WTC11 (cell line): Measurements from ENCODE around the gene GRK7. TPM values are rescaled to one million over a fixed set of nuclear protein-coding genes. Genes with fewer than 3 reads are reported as not detected.
"Not testable (repeated sequence)": the region's sequence is repeated elsewhere in the genome, so short reads cannot be mapped to it uniquely, and the experiment has no call there.

ENCODE experiments used
- ATAC-seq: fragments of 200-7000 bp; cut with Tn5 transposase; 2 replicates; pipeline ENCODE4 v1.10.0; 2021; ENCODE audit warnings: mild to moderate bottlenecking, moderate library complexity
- CTCF ChIA-PET: fragments of 300-600 bp; sonication (Branson Sonifier 250); formaldehyde crosslinking; loops from one replicate; lab custom pipeline; 2021; ENCODE audit warnings: antibody characterized with exemption; lab: Charles Lee
- POLR2A ChIA-PET: fragments of 350-600 bp; sonication (Branson Sonifier 250); formaldehyde crosslinking; loops from one replicate; lab custom pipeline; 2021; ENCODE audit warnings: antibody characterized with exemption; lab: Charles Lee
- DNase-seq: peaks from one replicate; pipeline ENCODE4 v3.0.0; 2021; ENCODE audit warnings: low spot score
- H3K27ac Mint-ChIP-seq: 2 replicates; pipeline ENCODE4 v1.8.0; 2021; ENCODE audit warnings: mixed read lengths
- H3K27me3 Mint-ChIP-seq: 2 replicates; pipeline ENCODE4 v1.8.0; 2021; ENCODE audit warnings: low read depth, mild to moderate bottlenecking, moderate library complexity, mixed read lengths
- H3K36me3 Mint-ChIP-seq: 2 replicates; pipeline ENCODE4 v1.8.0; 2021; ENCODE audit warnings: mixed read lengths
- H3K4me1 Mint-ChIP-seq: 2 replicates; pipeline ENCODE4 v1.8.0; 2022; ENCODE audit warnings: mixed read lengths
- H3K4me3 Mint-ChIP-seq: 2 replicates; pipeline ENCODE4 v1.8.0; 2021; ENCODE audit warnings: mild to moderate bottlenecking, moderate library complexity, mixed read lengths
- H3K9me3 Mint-ChIP-seq: 2 replicates; pipeline ENCODE4 v1.8.0; 2021; ENCODE audit warnings: mixed read lengths
- CREB1 ChIP-seq: sonication (generic); formaldehyde crosslinking; IDR thresholded peaks from 2 replicates; pipeline ENCODE4 v1.8.0; 2023; ENCODE audit warnings: mild to moderate bottlenecking, missing genetic modification reagents
- ETV6 ChIP-seq: sonication (generic); formaldehyde crosslinking; IDR thresholded peaks from 2 replicates; pipeline ENCODE4 v1.8.1; 2022; ENCODE audit warnings: mild to moderate bottlenecking, missing genetic modification reagents
- FOXJ3 ChIP-seq: sonication (generic); formaldehyde crosslinking; IDR thresholded peaks from 2 replicates; pipeline ENCODE4 v1.9.0; 2021; ENCODE audit warnings: missing genetic modification reagents, mild to moderate bottlenecking, borderline replicate concordance
- FOXP1 ChIP-seq: sonication (generic); formaldehyde crosslinking; IDR thresholded peaks from 2 replicates; pipeline ENCODE4 v1.8.0; 2022; ENCODE audit warnings: missing genetic modification reagents, mild to moderate bottlenecking, moderate library complexity, borderline replicate concordance
- GTF2I ChIP-seq: fragments of 250-450 bp; sonication (Bioruptor Pico); conservative IDR thresholded peaks from 2 replicates; pipeline ENCODE4 v1.4.0; 2021; ENCODE audit warnings: mild to moderate bottlenecking
- HMGA2 ChIP-seq: fragments of 250-450 bp; sonication (Bioruptor Pico); IDR thresholded peaks from 2 replicates; pipeline ENCODE4 v1.4.0; 2021; ENCODE audit warnings: mild to moderate bottlenecking, moderate library complexity
- KAT7 ChIP-seq: sonication (generic); formaldehyde crosslinking; IDR thresholded peaks from 2 replicates; pipeline ENCODE4 v1.8.1; 2023; ENCODE audit warnings: missing genetic modification reagents, mild to moderate bottlenecking, borderline replicate concordance
- TEAD1 ChIP-seq: sonication (generic); formaldehyde crosslinking; IDR thresholded peaks from 2 replicates; pipeline ENCODE4 v1.8.0; 2022; ENCODE audit warnings: mild to moderate bottlenecking, missing genetic modification reagents
- ZNF138 ChIP-seq: sonication (generic); formaldehyde crosslinking; conservative IDR thresholded peaks from 2 replicates; pipeline ENCODE4 v1.8.1; 2022; ENCODE audit warnings: mild to moderate bottlenecking, moderate library complexity, missing genetic modification reagents
- ZNF263 ChIP-seq: sonication (generic); formaldehyde crosslinking; IDR thresholded peaks from 2 replicates; pipeline ENCODE4 v1.8.1; 2022; ENCODE audit warnings: low read depth, mild to moderate bottlenecking, moderate library complexity, missing genetic modification reagents
- ZNF416 ChIP-seq: fragments of 250-450 bp; sonication (Bioruptor Pico); IDR thresholded peaks from 2 replicates; pipeline ENCODE4 v1.9.0; 2021; ENCODE audit warnings: mild to moderate bottlenecking, inconsistent platforms
- total RNA-seq: library from RNA; stranded (reverse); gene quantifications from 3 replicates; pipeline ENCODE4 v1.2.3, GENCODE V29; 2021
- TF ChIP-seq, protein P1 (sequence below): sonication (generic); formaldehyde crosslinking; IDR thresholded peaks from 2 replicates; pipeline ENCODE4 v1.8.0; 2022; ENCODE audit warnings: missing genetic modification reagents
- TF ChIP-seq, protein P2 (sequence below): sonication (generic); formaldehyde crosslinking; IDR thresholded peaks from 2 replicates; pipeline ENCODE4 v1.8.1; 2022; ENCODE audit warnings: missing genetic modification reagents, borderline replicate concordance
- TF ChIP-seq, protein P3 (sequence below): sonication (generic); formaldehyde crosslinking; IDR thresholded peaks from 2 replicates; pipeline ENCODE4 v1.8.0; 2022; ENCODE audit warnings: mild to moderate bottlenecking, missing genetic modification reagents
- TF ChIP-seq, protein P4 (sequence below): fragments of 250-450 bp; sonication (Bioruptor Pico); IDR thresholded peaks from 2 replicates; pipeline ENCODE4 v1.9.0; 2021; ENCODE audit warnings: moderate library complexity, mild to moderate bottlenecking, inconsistent platforms, borderline replicate concordance
- TF ChIP-seq, protein P5 (sequence below): sonication (generic); formaldehyde crosslinking; IDR thresholded peaks from 2 replicates; pipeline ENCODE4 v1.8.1; 2023; ENCODE audit warnings: mild to moderate bottlenecking, missing genetic modification reagents, moderate library complexity

GRK7 gene
- total RNA-seq, 1 experiment from 2014 or later, result not detected

DNA sequence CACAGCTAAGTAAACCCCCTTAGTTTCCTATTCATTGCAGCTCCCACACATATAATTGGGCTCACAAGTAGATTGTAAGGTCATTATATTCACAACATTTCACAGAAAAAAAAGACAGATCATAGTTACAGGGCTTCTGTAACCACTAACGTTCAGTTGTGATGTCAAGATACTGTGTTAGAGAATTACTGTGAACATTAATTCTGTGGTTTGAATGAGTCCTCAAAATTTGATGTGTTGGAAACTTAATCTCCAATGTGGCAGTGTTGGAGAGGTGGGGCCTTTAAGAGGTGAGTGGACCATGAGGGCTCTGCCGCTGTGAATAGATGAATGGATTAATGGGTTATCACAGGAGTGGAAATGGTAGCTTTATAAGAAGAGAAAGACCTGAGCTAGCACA is 21.3 kb downstream of the GRK7 start (continued):
- TF ChIP-seq TEAD1, result no peak
- TF ChIP-seq, protein P1, sequence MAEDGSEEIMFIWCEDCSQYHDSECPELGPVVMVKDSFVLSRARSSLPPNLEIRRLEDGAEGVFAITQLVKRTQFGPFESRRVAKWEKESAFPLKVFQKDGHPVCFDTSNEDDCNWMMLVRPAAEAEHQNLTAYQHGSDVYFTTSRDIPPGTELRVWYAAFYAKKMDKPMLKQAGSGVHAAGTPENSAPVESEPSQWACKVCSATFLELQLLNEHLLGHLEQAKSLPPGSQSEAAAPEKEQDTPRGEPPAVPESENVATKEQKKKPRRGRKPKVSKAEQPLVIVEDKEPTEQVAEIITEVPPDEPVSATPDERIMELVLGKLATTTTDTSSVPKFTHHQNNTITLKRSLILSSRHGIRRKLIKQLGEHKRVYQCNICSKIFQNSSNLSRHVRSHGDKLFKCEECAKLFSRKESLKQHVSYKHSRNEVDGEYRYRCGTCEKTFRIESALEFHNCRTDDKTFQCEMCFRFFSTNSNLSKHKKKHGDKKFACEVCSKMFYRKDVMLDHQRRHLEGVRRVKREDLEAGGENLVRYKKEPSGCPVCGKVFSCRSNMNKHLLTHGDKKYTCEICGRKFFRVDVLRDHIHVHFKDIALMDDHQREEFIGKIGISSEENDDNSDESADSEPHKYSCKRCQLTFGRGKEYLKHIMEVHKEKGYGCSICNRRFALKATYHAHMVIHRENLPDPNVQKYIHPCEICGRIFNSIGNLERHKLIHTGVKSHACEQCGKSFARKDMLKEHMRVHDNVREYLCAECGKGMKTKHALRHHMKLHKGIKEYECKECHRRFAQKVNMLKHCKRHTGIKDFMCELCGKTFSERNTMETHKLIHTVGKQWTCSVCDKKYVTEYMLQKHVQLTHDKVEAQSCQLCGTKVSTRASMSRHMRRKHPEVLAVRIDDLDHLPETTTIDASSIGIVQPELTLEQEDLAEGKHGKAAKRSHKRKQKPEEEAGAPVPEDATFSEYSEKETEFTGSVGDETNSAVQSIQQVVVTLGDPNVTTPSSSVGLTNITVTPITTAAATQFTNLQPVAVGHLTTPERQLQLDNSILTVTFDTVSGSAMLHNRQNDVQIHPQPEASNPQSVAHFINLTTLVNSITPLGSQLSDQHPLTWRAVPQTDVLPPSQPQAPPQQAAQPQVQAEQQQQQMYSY, result no peak
- TF ChIP-seq, protein P2, sequence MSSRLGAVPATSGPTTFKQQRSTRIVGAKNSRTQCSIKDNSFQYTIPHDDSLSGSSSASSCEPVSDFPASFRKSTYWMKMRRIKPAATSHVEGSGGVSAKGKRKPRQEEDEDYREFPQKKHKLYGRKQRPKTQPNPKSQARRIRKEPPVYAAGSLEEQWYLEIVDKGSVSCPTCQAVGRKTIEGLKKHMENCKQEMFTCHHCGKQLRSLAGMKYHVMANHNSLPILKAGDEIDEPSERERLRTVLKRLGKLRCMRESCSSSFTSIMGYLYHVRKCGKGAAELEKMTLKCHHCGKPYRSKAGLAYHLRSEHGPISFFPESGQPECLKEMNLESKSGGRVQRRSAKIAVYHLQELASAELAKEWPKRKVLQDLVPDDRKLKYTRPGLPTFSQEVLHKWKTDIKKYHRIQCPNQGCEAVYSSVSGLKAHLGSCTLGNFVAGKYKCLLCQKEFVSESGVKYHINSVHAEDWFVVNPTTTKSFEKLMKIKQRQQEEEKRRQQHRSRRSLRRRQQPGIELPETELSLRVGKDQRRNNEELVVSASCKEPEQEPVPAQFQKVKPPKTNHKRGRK, result no peak
- TF ChIP-seq, all 79 proteins: peak for 0

DNA sequence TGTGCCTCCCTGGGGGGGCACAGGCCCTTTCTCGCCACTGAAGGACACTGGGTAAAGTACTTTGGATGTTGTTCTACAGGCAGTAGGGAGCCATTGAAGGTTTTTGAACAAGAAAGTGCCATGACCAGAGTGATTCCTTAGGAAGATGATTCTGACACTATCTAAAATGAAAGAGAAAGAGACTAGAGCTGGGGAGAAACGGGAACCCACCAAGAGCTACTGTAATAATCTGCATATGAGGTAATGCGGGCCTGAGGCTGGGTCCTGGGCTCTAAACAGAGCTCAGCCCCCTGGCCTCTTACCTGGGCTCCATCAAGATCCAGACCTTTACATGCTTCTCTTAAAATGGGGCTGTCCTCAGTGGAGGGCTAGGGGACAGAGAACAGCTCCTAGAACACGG is 24.9 kb downstream of the GRK7 start:
- Mint-ChIP-seq H3K27me3 (no peaks in the 10 kb centered on the region), H3K27ac (no peak overlapping the region), H3K36me3 (no peaks in the 10 kb centered on the region), H3K9me3 (peaks cover 5% of the 10 kb centered on the region), H3K4me3 (no peak overlapping the region), H3K4me1 (no peaks in the 10 kb centered on the region)
- TF ChIP-seq FOXJ3 (CRISPR knock-in tag) (no peak), HMGA2 (CRISPR knock-in tag) (no peak), CREB1 (CRISPR knock-in tag) (no peak), ZNF416 (CRISPR knock-in tag) (no peak), KAT7 (CRISPR knock-in tag) (no peak), ETV6 (no peak), FOXP1 (CRISPR knock-in tag) (no peak), GTF2I (CRISPR knock-in tag) (no peak), ZNF263 (CRISPR knock-in tag) (no peak)
- TF ChIP-seq, protein P3, sequence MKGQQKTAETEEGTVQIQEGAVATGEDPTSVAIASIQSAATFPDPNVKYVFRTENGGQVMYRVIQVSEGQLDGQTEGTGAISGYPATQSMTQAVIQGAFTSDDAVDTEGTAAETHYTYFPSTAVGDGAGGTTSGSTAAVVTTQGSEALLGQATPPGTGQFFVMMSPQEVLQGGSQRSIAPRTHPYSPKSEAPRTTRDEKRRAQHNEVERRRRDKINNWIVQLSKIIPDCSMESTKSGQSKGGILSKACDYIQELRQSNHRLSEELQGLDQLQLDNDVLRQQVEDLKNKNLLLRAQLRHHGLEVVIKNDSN (CRISPR knock-in tag), result no peak
- TF ChIP-seq, protein P4, sequence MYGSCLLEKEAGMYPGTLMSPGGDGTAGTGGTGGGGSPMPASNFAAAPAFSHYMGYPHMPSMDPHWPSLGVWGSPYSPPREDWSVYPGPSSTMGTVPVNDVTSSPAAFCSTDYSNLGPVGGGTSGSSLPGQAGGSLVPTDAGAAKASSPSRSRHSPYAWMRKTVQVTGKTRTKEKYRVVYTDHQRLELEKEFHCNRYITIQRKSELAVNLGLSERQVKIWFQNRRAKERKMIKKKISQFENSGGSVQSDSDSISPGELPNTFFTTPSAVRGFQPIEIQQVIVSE (CRISPR knock-in tag), result no peak
- ATAC-seq, result no peak
- CTCF ChIA-PET, result interaction anchor here (0.6 to 2.1 kb wide), 3 partner anchors 46 to 125 kb away, joined by 3 to 5 read pairs (median 3); no protein-coding TSS in a partner anchor
- no peak for DNase-seq
- POLR2A ChIA-PET, result no interaction called here

DNA sequence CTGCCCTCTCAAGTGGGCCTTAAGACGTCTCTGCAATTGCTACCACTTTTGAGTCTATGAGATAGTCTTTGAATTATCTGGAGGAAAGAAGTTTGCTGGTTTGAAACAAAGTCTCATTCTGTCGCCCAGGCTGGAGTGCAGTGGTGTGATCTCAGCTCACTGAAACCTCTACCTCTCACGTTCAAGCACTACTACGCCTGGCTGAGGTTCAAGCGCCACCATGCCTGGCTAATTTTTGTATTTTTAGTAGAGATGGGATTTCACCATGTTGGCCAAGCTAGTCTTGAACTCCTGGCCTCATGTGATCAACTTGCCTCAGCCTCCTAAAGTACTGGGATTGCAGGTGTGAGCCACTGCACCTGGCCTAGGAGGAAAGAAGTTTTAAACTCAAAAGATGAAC is 25.5 kb downstream of the GRK7 start:
- H3K27ac Mint-ChIP-seq, H3K27me3 Mint-ChIP-seq, DNase-seq, H3K9me3 Mint-ChIP-seq, H3K4me1 Mint-ChIP-seq, H3K36me3 Mint-ChIP-seq, POLR2A ChIA-PET, ATAC-seq, H3K4me3 Mint-ChIP-seq: not testable (repeated sequence)
- CTCF ChIA-PET, result interaction anchor here (0.9 to 2.1 kb wide), 3 partner anchors 30 to 124 kb away, joined by 3 to 5 read pairs (median 4); no protein-coding TSS in a partner anchor

DNA sequence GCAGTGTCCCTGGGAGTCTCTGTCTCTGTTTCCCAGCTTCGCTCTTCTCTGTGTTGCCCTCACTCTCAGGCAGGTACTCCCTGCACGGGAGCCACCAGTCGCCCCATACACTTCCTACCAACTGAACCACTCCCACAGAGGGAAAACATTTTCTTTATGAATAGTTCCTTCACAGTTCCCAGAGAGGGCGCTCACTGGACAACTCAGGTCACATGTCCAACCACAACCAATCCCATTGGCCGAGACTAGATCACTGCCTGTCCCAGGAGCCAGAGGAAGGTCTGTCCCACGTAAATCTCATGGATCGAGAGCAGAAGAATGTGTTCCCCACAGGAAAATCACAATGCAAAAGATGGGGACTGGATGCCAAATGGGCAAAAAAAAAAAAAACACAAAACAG is 26.1 kb downstream of the GRK7 start:
- peak; percentile 84 for ATAC-seq
- H3K27ac Mint-ChIP-seq, result no peak overlapping the region

More for the DNA sequence above, 26.1 kb downstream of the GRK7 start:
- H3K4me3 Mint-ChIP-seq, result no peak overlapping the region
- H3K4me1 Mint-ChIP-seq, result no peaks in the 10 kb centered on the region
- CTCF ChIA-PET, result interaction anchor here (1.4 kb wide), 1 partner anchor 29 kb away, joined by 4 read pairs; no protein-coding TSS in a partner anchor
- DNase-seq, result peak; percentile 22
- no peaks in the 10 kb centered on the region for H3K36me3 Mint-ChIP-seq
- H3K9me3 Mint-ChIP-seq, result peaks cover 5% of the 10 kb centered on the region
- POLR2A ChIA-PET, result no interaction called here
- TF ChIP-seq, protein P3 (CRISPR knock-in tag), result peak; percentile 87
- TF ChIP-seq, protein P5, sequence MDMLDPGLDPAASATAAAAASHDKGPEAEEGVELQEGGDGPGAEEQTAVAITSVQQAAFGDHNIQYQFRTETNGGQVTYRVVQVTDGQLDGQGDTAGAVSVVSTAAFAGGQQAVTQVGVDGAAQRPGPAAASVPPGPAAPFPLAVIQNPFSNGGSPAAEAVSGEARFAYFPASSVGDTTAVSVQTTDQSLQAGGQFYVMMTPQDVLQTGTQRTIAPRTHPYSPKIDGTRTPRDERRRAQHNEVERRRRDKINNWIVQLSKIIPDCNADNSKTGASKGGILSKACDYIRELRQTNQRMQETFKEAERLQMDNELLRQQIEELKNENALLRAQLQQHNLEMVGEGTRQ, result peak; percentile 90
- TF ChIP-seq ZNF138 (CRISPR knock-in tag), result no peak
- H3K27me3 Mint-ChIP-seq, result no peaks in the 10 kb centered on the region
